Measurements from ENCODE around the gene ASXL1. TPM values are rescaled to one million over a fixed set of nuclear protein-coding genes. Genes with fewer than 3 reads are reported as not detected.

The ASXL1 gene
- total and polyA plus RNA-seq, 9 of the 15 experiments (the other 6 are each of a cell fraction or from before 2014, with no cell fraction given): 6.5 to 65.3 (median 32.3) TPM

GRCh38 chr20:32397567-32398084 lies 39.5 kb downstream of the ASXL1 start (continued):
- TF ChIP-seq CTCF (IDR thresholded peaks at IDR 0.05 in 2 of 3, conservative IDR thresholded peaks at IDR 0.05 in 1 of 3; ENCODE audit: insufficient read depth in 2 of 3, low read depth in 1 of 3, low read length in 3 of 3) (peak in 1 of 3 experiments; percentile 3; a peak in 1 of 6 replicates), SRSF7 (optimal IDR thresholded peaks at IDR 0.05; ENCODE audit: low read depth, low read length) (no peak), GABPB1 (CRISPR knock-in tag; IDR thresholded peaks at IDR 0.05) (no peak), U2AF2 (optimal IDR thresholded peaks at IDR 0.05; ENCODE audit: low read depth, low read length) (no peak), ZNF75A (CRISPR knock-in tag; IDR thresholded peaks at IDR 0.05) (no peak), SRF (CRISPR knock-in tag; IDR thresholded peaks at IDR 0.05) (no peak), ILF3 (IDR thresholded peaks at IDR 0.05; ENCODE audit: borderline replicate concordance) (no peak), XRCC3 (IDR thresholded peaks at IDR 0.05) (no peak), ZNF778 (CRISPR knock-in tag; IDR thresholded peaks at IDR 0.05) (no peak), ZNF583 (CRISPR knock-in tag; IDR thresholded peaks at IDR 0.05) (peak; percentile 61; the same call in 1 of the 2 replicates), ETV1 (tag; conservative IDR thresholded peaks at IDR 0.05; ENCODE audit: low read depth) (no peak; the same call in 1 of the 2 replicates), TFAP4 (CRISPR knock-in tag; IDR thresholded peaks at IDR 0.05; ENCODE audit: borderline replicate concordance) (peak; percentile 42; the same call in 1 of the 2 replicates), NFE2L1 (tag; IDR thresholded peaks at IDR 0.05; ENCODE audit: borderline replicate concordance, low read depth) (no peak), CEBPB (tag; IDR thresholded peaks at IDR 0.05) (no peak; the same call in 1 of the 2 replicates), MTA3 (IDR thresholded peaks at IDR 0.05; ENCODE audit: borderline replicate concordance) (peak; percentile 57; the same call in 1 of the 2 replicates), MTA1 (IDR thresholded peaks at IDR 0.05; ENCODE audit: borderline replicate concordance) (no peak), PHB (CRISPR knock-in tag; IDR thresholded peaks at IDR 0.05) (no peak), ZNF445 (CRISPR knock-in tag; IDR thresholded peaks at IDR 0.05; ENCODE audit: low read depth) (no peak), LCOR (CRISPR knock-in tag; IDR thresholded peaks at IDR 0.05) (no peak), PCBP1 (IDR thresholded peaks at IDR 0.05; ENCODE audit: low read depth, low read length, poor library complexity, severe bottlenecking) (no peak), ZNF76 (CRISPR knock-in tag; IDR thresholded peaks at IDR 0.05; ENCODE audit: borderline replicate concordance) (no peak), ZFPM2 (CRISPR knock-in tag; IDR thresholded peaks at IDR 0.05) (no peak), CREB1 (IDR thresholded peaks at IDR 0.05) (no peak), CREB1 (CRISPR knock-in tag; IDR thresholded peaks at IDR 0.05) (no peak)
